ENCODE data around the gene TCF3.
A peak's percentile ranks its signal among the peaks of the same experiment; 100 is the strongest.

TCF3 gene

GRCh38 chr19:1652471-1653299, at the start of gene TCF3:
TCF3 (minus strand) TSS chr19:1652615; CDS start chr19:1650248, 2,367 bp downstream.
- Histone ChIP-seq H3F3A (ENCODE audit: low read depth) (no peaks in the 10 kb centered on the region), H3K79me2 (ENCODE audit: insufficient read depth, low read length) (peaks cover 44% of the 10 kb centered on the region), H2AFZ (ENCODE audit: low read length) (peak within 1 kb of the TSS; percentile 98), H3K4me1 (ENCODE audit: insufficient read depth, low read length, poor library complexity, severe bottlenecking) (peaks cover 16% of the 10 kb centered on the region), H3K4me2 (ENCODE audit: low read depth, low read length, poor library complexity, severe bottlenecking) (peak within 1 kb of the TSS; percentile 90), H3K9me3 (ENCODE audit: insufficient read depth, low read depth, low read length) (no peaks in the 10 kb centered on the region), H3K4me3 (ENCODE audit: low read length, poor library complexity, severe bottlenecking) (peak within 1 kb of the TSS; percentile 92), H3K9ac (ENCODE audit: low read depth, low read length, poor library complexity, severe bottlenecking) (peak within 1 kb of the TSS; percentile 92), H3K27me3 (ENCODE audit: insufficient read depth, low read length, poor library complexity, severe bottlenecking) (no peaks in the 10 kb centered on the region), H4K20me1 (ENCODE audit: insufficient read depth, low read length, poor library complexity, severe bottlenecking) (peaks cover 36% of the 10 kb centered on the region), H3K9me2 (replicated peaks; ENCODE audit: low read depth, low read length) (no peaks in the 10 kb centered on the region), H3K36me3 (ENCODE audit: insufficient read depth, low read length) (peaks cover 20% of the 10 kb centered on the region; the same call in 1 of the 2 replicates)
- TF ChIP-seq EZH2phosphoT487 (IDR thresholded peaks at IDR 0.05; ENCODE audit: borderline replicate concordance): no peak
- TF ChIP-seq CTCF (conservative IDR thresholded peaks at IDR 0.05; ENCODE audit: low read length): no peak

- Histone ChIP-seq H3K9me3 (ENCODE audit: insufficient read depth, low read depth, low read length) (no peaks in the 10 kb centered on the region), H3K4me1 (ENCODE audit: insufficient read depth, low read length, poor library complexity, severe bottlenecking) (peaks cover 3% of the 10 kb centered on the region), H3K36me3 (ENCODE audit: insufficient read depth, low read length) (no peaks in the 10 kb centered on the region), H3K27me3 (ENCODE audit: insufficient read depth, low read length, poor library complexity, severe bottlenecking) (no peaks in the 10 kb centered on the region), H3K79me2 (ENCODE audit: insufficient read depth, low read length) (no peaks in the 10 kb centered on the region), H2AFZ (ENCODE audit: low read length) (peak overlapping the region; percentile 65), H3K9ac (ENCODE audit: low read depth, low read length, poor library complexity, severe bottlenecking) (no peak overlapping the region), H3K4me3 (ENCODE audit: low read length, poor library complexity, severe bottlenecking) (no peak overlapping the region), H3F3A (ENCODE audit: low read depth) (no peaks in the 10 kb centered on the region), H3K9me2 (replicated peaks; ENCODE audit: low read depth, low read length) (no peaks in the 10 kb centered on the region), H4K20me1 (ENCODE audit: insufficient read depth, low read length, poor library complexity, severe bottlenecking) (no peaks in the 10 kb centered on the region), H3K4me2 (ENCODE audit: low read depth, low read length, poor library complexity, severe bottlenecking) (peak overlapping the region; percentile 21)
- no peak for TF ChIP-seq EZH2phosphoT487 (IDR thresholded peaks at IDR 0.05; ENCODE audit: borderline replicate concordance)
- TF ChIP-seq CTCF (conservative IDR thresholded peaks at IDR 0.05; ENCODE audit: low read length): no peak
Observed at GRCh38 chr19:1700733-1701663, 48.6 kb upstream of the TCF3 start.

GRCh38 chr19:1699998-1700732, 47.8 kb upstream of the TCF3 start:
- H3K9me2 ChIP-seq (replicated peaks; ENCODE audit: low read depth, low read length): no peaks in the 10 kb centered on the region
- H2AFZ ChIP-seq (ENCODE audit: low read length): no peak overlapping the region
- no peaks in the 10 kb centered on the region for H3K36me3 ChIP-seq (ENCODE audit: insufficient read depth, low read length)
- H3K4me3 ChIP-seq (ENCODE audit: low read length, poor library complexity, severe bottlenecking): no peak overlapping the region
- H3F3A ChIP-seq (ENCODE audit: low read depth): no peaks in the 10 kb centered on the region
- no peaks in the 10 kb centered on the region for H4K20me1 ChIP-seq (ENCODE audit: insufficient read depth, low read length, poor library complexity, severe bottlenecking)
- TF ChIP-seq CTCF (conservative IDR thresholded peaks at IDR 0.05; ENCODE audit: low read length): no peak
- no peak overlapping the region for H3K4me2 ChIP-seq (ENCODE audit: low read depth, low read length, poor library complexity, severe bottlenecking)
- peaks cover 4% of the 10 kb centered on the region; the same call in 1 of the 2 replicates for H3K9me3 ChIP-seq (ENCODE audit: insufficient read depth, low read depth, low read length)
- no peaks in the 10 kb centered on the region for H3K79me2 ChIP-seq (ENCODE audit: insufficient read depth, low read length)
- H3K4me1 ChIP-seq (ENCODE audit: insufficient read depth, low read length, poor library complexity, severe bottlenecking): peaks cover 3% of the 10 kb centered on the region
- no peak overlapping the region for H3K9ac ChIP-seq (ENCODE audit: low read depth, low read length, poor library complexity, severe bottlenecking)
- no peaks in the 10 kb centered on the region for H3K27me3 ChIP-seq (ENCODE audit: insufficient read depth, low read length, poor library complexity, severe bottlenecking)
